Stromal cell of bone marrow (primary cell): Measurements from ENCODE around the gene KCNJ11.

Experiments used
- DNase-seq: peaks from one replicate; pipeline ENCODE4 v3.0.0-alpha.2; 2012; ENCODE audit warnings: low read depth

Gene KCNJ11

GRCh38 chr11:17389957-17390649 is 1.6 kb upstream of the KCNJ11 start:
- no peak for DNase-seq

DNA sequence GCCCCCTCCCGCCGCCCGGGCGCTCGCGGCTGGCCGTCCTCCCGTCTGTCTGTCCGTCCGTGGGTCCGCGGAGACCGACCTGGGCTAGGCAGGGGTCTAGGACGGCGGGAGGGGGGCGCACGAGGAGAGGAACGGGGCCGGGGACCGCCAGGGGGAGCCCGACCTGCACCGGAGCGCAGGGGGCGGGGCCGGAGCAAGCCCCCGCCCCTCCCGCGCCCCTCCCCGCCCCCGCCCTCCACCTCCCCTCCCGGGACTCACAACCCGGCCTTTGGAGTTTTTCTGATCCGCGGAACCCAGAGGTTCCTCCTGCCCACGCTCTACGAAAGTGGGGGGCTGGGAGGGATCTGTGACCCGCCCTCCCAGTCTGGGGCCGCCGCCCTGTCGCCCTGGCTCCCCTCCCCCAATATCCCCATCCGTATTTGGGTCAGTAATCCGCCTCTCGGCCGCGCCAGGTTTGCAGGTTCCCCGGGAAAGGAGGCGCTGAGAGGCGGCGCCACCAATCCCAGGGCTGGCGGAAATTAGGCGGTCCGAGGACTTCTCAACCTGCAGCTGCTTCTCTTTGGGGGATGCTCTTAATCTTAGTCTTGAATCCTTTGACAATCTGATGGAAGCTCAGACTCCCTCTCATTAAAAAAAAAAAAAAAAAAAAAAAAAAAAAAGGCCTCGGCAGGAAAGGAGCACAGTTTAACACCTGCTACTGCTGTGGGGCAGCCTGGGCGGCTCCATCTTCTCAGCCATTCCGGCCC is 925 bp upstream of the KCNJ11 start:
- no peak for DNase-seq

DNA sequence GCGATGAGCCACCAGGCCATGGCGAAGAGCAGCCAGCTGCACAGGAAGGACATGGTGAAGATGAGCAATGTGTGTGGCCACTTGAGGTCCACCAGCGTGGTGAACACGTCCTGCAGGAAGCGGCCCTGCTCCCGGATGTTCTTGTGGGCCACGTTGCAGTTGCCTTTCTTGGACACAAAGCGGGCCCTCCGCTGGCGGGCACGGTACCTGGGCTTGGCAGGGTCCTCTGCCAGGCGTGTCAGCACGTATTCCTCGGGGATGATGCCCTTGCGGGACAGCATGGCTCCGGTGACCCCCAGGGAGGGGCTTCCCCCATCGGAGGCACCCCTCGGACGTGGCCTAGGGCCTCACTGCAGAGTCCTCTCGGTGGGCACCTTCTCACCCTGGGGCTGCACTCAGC is 648 bp downstream of the KCNJ11 start:
- no peak for DNase-seq

DNA sequence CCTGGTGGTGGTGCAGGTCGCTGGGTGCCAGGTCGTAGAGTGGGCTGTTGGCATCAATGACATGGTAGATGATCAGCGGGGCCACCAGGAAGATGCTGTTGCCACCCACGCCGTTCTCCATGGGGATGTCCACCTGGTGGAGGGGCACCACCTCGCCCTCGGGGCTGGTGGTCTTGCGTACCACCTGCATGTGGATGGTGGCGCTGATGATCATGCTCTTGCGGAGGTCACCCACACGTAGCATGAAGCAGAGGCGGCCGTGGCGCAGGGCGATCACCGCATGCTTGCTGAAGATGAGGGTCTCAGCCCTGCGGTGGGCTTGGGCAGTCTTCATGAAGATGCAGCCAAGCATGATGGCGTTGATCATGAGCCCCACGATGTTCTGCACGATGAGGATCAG is 1.2 kb downstream of the KCNJ11 start:
- DNase-seq = no peak

DNA sequence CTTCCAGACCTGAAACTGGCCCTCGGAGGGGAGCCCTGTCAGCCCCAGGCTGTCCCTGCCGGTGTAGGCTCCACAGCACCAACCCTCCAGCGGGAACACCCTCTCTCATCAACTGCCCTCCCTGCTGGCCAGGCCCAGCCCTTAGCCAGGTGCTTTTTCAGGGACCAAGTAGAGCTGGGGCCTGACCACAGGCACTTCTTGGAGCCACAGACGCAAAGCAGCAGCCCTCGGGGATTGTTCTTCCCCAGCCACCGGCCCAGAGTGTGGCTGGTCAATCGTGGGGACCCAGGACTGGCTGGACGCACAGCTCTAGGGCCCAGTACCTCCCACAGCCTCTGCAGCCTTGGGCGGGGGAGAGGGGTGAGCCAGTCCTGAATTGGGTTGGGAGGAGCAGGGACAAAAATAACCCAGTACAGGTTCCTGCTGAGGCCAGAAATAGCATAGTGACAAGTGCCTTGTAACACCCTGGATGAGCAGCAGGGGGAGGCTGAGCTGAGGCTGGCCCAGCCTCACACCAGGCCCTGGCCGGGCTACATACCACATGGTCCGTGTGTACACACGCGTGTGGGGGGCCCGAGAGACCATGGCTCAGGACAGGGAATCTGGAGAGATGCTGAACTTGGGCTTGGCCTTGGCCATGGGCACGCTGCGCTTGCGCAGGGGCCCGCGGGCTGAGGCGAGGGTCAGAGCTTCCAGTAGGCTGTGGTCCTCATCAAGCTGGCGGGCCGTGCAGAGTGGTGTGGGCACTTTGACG is 2.0 kb downstream of the KCNJ11 start:
- DNase-seq = no peak

GRCh38 chr11:17385926-17386325 is 2.5 kb downstream of the KCNJ11 start:
- DNase-seq = no peak

DNA sequence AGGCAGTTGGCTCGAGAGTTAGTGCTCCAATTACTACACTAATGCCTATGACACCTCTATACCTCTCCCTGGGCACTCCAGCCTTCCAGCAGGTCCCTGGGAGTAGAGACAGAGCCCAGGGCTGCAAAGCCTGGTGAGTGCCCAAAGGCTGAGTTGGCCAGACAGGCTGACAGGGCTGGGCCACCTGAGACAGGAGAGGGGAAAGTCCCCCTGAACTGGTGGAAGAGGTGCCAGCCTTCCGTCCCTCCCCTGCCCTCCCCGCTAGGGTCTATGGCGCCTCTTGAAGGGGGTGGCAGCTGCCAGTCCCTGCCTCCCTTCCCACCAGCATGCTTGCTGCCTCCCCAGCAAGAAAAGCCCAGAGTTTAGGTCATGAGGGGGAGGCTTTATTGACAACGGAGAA is 3.0 kb downstream of the KCNJ11 start:
- no peak for DNase-seq

GRCh38 chr11:17384002-17384511 is 4.4 kb downstream of the KCNJ11 start:
- peak; percentile 66 for DNase-seq

DNA sequence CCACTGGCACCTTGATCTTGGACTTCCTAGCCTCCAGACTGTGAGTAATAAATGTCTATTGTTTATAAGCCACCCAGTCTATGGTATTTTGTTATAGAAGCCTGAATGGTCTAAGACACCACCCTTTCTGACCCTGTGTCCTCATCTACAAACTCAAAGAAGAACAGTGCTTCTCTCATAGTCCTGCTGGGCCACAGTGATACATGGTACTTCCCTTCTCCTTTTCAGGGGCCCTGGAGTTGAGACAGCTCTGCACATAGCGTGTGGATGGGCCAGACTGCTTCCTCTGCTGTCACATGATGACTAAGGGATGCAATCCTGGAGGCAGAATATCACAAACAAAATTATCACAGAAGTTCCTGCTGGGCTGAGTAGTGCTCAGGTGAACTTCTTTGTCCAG is 5.0 kb downstream of the KCNJ11 start:
- DNase-seq = no peak

DNA sequence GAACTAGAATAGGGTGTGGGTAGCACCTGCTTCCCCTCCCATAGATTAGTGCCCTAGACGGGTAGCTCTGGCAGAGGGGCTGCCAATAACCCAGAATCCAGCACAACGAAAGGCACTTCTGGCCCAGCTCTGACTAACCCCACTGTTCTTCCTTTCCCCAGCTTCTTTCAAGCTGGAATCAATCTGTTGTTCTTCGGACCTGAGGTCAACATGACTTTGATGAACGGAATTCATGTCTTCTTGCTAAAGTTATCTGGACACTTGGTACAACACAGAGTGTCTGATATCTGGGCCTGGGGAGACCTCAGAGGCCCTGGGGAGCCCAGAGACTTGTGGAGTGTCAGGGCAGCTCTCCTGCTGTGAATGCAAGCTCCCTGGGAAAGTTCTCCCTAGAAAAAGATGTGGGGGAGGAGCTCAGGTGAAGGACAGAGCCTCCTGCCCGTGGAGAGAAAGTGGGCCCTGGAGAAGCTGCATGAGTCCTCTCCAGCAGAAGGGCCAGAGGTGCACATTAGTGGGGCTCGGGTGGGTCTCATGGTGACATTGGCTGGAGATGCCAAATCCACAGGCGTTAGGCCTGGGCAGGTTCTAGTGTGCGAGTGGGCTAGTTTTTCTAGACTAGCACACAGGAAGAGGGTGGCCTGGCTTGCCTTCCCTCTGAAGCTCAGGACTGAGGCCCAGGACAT is 6.3 kb downstream of the KCNJ11 start:
- no peak for DNase-seq

- no peak for DNase-seq
Measured at GRCh38 chr11:17381156-17381555, 7.3 kb downstream of the KCNJ11 start.

DNA sequence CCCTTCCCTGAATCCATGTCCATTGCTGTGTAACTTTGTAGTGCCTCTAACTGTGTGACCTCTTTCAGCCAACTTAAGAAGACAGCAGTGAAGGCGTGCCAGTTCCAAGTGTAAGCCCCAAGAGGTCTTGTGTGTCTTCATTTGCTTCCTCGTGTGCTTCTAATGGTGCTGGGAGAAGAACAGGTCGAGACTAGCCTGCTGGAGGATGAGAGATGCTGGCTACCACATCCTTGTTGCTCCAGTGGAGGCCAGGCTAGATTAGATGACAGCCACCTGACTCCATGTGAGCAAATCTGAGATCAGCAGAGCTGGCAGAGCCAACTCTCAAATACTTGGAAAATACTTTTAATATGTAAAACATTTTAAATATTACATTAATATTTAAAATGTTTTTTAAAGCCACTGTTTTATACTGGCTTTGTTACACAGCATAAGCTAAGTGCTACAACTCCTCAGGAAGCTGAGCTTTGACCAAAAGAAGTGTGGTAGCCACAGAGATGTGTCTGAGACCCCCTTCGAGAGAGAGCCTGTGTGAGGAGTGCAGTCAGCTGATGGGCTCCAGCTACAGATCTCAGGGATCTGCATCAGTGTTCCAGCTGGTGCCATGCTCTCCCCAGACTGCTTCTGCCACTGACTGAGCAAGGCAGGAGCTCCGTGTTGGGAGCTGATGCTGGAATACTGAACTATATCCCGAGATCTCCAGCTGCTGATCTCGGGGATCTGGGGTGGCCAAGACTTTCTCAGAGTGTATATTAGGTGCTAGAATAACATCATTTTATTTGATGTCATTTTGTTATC is 8.9 kb downstream of the KCNJ11 start:
- no peak for DNase-seq

- DNase-seq = no peak
Measured at GRCh38 chr11:17378655-17379054, 9.8 kb downstream of the KCNJ11 start.

GRCh38 chr11:17376493-17376892 is 12.0 kb downstream of the KCNJ11 start:
- DNase-seq = no peak

DNA sequence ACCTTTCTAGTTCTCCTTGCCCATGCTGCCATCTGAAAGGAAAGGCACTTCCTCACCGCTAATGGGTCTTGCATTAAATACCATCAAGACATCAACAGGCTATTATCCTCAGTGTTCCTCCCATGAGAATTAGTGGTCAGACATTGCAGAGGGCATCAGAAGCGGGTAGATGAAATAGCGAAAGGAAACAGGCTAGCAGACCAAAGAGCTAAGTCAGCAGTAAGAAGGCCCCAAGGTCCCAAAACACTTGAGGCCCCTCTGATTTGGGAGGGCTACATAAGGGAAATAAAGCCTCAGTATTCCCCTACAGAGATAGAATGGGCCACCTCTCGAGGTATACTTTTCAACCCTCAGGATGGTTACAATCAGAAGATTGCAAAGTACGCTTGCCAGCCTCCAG is 12.9 kb downstream of the KCNJ11 start:
- no peak for DNase-seq

GRCh38 chr11:17371614-17372013 is 16.8 kb downstream of the KCNJ11 start:
- DNase-seq = peak; percentile 23

GRCh38 chr11:17369684-17370243 is 18.7 kb downstream of the KCNJ11 start:
- DNase-seq = no peak

DNA sequence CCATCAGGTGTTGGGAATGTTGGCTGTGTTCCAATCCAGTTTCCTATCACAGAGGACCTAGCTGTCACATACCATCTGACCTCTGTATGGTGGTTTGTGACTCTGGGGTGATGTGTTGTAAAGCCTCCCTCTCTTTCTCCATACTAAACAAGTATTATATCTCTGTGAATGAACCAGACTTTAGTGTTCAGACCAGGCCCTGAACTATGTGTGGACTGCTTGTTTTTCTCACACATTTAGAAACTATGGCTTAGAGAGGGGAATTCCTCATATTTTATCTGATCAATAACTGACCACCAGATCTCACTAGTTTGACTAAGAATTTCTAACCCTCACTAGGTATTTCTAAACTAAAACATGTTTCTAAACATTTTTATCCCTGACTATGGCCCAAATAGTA is 19.4 kb downstream of the KCNJ11 start:
- DNase-seq = no peak

DNA sequence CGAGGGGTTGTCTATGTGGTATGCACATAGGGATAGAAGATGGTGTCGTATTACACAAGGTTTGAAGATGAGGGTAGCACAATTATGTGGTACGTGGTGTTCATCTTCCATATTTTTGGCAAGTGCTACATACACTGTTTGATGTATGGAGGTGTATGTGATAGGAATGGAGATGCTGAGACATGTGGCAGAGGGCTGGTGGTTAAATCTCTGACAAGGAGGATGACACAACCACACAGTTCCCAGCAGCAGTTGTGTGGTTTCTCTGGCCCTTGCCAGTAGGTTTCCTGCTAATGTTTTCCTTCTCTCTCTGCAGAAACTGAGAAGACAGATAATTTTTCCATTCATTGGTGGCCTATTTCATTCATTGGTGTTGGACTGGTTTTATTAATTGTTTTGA is 19.9 kb downstream of the KCNJ11 start:
- DNase-seq = no peak

DNA sequence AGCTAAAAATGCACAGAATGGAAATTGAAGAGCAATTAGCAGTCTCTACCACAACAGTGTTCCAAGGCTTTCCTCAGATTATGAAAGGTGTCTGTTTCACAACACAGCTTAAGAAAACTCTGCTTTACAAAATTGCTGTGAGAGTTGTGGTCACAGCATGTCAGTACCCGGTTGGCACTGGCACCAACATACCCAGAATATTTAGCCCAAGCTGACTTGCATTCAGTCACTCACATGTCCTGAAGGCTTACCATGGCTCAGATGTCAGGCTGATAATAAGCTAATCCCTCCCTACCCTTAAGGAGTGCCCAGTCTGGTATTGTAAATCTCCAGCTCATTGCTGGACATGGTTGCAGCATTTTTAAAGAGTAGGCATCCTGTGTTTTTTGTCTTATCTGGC is 22.0 kb downstream of the KCNJ11 start:
- DNase-seq = no peak

DNA sequence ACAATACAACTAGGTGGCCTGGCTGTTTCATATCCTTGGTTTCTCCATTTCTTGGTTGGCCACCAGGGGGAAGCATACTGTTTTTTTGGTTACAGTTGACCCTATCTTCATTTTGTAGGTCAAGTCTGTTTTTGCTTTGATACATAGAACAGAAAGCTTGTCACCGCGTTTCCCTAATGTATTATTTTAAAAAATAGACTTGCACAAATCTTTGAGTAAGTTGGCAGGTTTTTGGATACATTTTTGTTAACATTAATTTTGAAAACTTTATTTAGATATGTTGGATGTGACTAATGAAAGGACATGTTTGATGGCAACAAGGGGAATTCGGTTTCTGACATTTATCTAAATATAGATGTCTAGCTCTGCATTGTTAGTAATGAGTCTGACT is 33.9 kb downstream of the KCNJ11 start:
- DNase-seq = peak; percentile 65
